ENCODE results near the gene ZNF467. TPM values are rescaled to one million over a fixed set of nuclear protein-coding genes. Genes with fewer than 3 reads are reported as not detected.

The ZNF467 gene
- total and polyA plus RNA-seq, 2 donors (not counting 3 experiments of a cell fraction or from before 2014, with no cell fraction given): 4.2 to 8.9 TPM

DNA sequence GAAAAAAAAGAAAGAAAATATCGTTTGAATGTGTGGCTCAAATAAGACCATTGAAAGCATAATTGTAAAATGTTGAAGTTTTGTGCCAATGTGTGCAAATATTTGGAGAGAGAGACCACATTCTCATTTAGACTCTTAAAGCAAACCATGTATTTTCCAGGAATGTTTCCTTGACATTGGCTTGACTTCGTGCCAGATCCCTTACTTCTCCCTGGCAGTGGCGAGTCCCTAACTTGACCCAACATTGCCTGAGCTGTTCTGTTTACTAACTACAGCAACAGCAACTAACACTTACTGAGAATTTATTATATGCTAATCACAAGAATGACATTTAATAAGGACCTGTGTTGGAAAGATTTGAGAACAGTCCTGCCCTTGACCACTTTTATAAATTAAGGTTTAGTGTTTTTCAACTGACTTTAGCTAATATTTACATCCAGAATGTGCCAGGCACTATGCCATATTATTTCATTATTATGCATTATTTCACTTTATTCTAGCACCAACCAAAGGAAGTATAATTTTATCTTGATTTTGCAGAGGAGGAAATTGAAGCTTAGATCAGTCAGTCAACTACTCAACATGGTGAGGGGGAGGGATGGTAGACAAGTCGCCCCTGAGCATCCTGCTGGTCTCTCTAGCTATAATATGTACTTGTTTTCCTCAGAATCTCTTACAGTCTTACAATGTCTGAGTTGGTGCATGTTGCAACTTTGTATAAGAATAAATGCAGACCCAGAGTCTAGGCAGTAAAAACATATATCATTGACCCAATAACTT lies 29.7 kb downstream of the ZNF467 start:
- dilution Hi-C loops (cut with MboI; ENCODE audit: extremely low pct_ligation_motif_present, low sequenced_read_pairs) (no loop called here), intact Hi-C loops (cut with micrococcal nuclease) (loop anchor here (2.0 to 5.0 kb wide), 2 partner anchors 27 to 246 kb away; partner anchors contain the start of gene ZNF746)
- peak; percentile 48 for DNase-seq (ENCODE audit: low read depth, low spot score)
- ChIA-PET POLR2A (no interaction called here), CTCF (interaction anchor here (1.5 to 5.0 kb wide), 3 partner anchors 46 to 81 kb away, joined by 4 to 50 read pairs (median 24); no protein-coding TSS in a partner anchor)
- Histone ChIP-seq H3K4me3 (replicated peaks in 1 of 3; ENCODE audit: insufficient read depth in 1 of 3, low read depth in 1 of 3, low read length in 3 of 3) (no peak overlapping the region), H3K27me3 (ENCODE audit: control insufficient read depth in 2 of 2, insufficient read depth in 2 of 2, low read length in 2 of 2) (peaks cover 0 to 7% of the 10 kb centered on the region in 2 experiments), H3K36me3 (ENCODE audit: control insufficient read depth in 2 of 2, extremely low read depth in 1 of 2, insufficient read depth in 2 of 2, low read length in 2 of 2) (no peaks in the 10 kb centered on the region), H3K27ac (ENCODE audit: insufficient read depth, low read depth, low read length) (no peak overlapping the region), H3K9me1 (replicated peaks; ENCODE audit: control insufficient read depth, extremely low read depth, insufficient read depth, low read length) (no peaks in the 10 kb centered on the region), H3K4me1 (ENCODE audit: control insufficient read depth, extremely low read depth, insufficient read depth, low read length) (no peaks in the 10 kb centered on the region), H4K20me1 (replicated peaks; ENCODE audit: control insufficient read depth, extremely low read depth, insufficient read depth, low read length) (no peaks in the 10 kb centered on the region), H3K4me2 (ENCODE audit: insufficient read depth, low read length) (no peak overlapping the region), H2AFZ (ENCODE audit: low read depth, low read length) (no peak overlapping the region), H3K9me3 (replicated peaks; ENCODE audit: control insufficient read depth, insufficient read depth, low read length) (no peaks in the 10 kb centered on the region), H3K9ac (replicated peaks; ENCODE audit: extremely low read depth, insufficient read depth, low read length) (no peak overlapping the region), H3K79me2 (ENCODE audit: control insufficient read depth, insufficient read depth, low read length) (no peaks in the 10 kb centered on the region)
- TF ChIP-seq MYC (IDR thresholded peaks at IDR 0.05; ENCODE audit: low read depth, low read length) (no peak), EZH2 (IDR thresholded peaks at IDR 0.05; ENCODE audit: borderline replicate concordance, low read depth, low read length, severe bottlenecking) (no peak), FOS (IDR thresholded peaks at IDR 0.05; ENCODE audit: borderline replicate concordance, insufficient read depth, low read length) (no peak), JUN (IDR thresholded peaks at IDR 0.05; ENCODE audit: borderline replicate concordance, insufficient read depth, insufficient read length, low read depth) (no peak), GATA2 (IDR thresholded peaks at IDR 0.05; ENCODE audit: insufficient read depth, insufficient read length, low read depth, low read length) (no peak), POLR2AphosphoS5 (IDR thresholded peaks at IDR 0.05; ENCODE audit: insufficient read depth, low read depth, low read length) (no peak), POLR2A (IDR thresholded peaks at IDR 0.05; ENCODE audit: low read depth, low read length) (no peak)
- TF ChIP-seq, protein P1, sequence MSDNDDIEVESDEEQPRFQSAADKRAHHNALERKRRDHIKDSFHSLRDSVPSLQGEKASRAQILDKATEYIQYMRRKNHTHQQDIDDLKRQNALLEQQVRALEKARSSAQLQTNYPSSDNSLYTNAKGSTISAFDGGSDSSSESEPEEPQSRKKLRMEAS (IDR thresholded peaks at IDR 0.05; ENCODE audit: insufficient read depth, insufficient read length): no peak
- TF ChIP-seq, protein P2, sequence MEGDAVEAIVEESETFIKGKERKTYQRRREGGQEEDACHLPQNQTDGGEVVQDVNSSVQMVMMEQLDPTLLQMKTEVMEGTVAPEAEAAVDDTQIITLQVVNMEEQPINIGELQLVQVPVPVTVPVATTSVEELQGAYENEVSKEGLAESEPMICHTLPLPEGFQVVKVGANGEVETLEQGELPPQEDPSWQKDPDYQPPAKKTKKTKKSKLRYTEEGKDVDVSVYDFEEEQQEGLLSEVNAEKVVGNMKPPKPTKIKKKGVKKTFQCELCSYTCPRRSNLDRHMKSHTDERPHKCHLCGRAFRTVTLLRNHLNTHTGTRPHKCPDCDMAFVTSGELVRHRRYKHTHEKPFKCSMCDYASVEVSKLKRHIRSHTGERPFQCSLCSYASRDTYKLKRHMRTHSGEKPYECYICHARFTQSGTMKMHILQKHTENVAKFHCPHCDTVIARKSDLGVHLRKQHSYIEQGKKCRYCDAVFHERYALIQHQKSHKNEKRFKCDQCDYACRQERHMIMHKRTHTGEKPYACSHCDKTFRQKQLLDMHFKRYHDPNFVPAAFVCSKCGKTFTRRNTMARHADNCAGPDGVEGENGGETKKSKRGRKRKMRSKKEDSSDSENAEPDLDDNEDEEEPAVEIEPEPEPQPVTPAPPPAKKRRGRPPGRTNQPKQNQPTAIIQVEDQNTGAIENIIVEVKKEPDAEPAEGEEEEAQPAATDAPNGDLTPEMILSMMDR (IDR thresholded peaks at IDR 0.05; ENCODE audit: extremely low read depth in 1 of 2, insufficient read depth in 1 of 2, low read depth in 1 of 2, low read length in 2 of 2): no peak
- BruUV-seq (replicated peaks): no TSS peak
- no peak for FAIRE-seq

Measured in endothelial cell of umbilical vein (primary cell).